Measurements from ENCODE around the gene THOC6.

The THOC6 gene

GRCh38 chr16:3019594-3020246 lies 4.1 kb upstream of the THOC6 start:
- H3K9me3 ChIP-seq (ENCODE audit: control insufficient read depth, low read length), result no peaks in the 10 kb centered on the region
- H3K9ac ChIP-seq (ENCODE audit: low read length), result peak overlapping the region; percentile 63
- no peaks in the 10 kb centered on the region for H3K36me3 ChIP-seq (ENCODE audit: control insufficient read depth, insufficient read depth, low read length, severe bottlenecking)
- peaks cover 23% of the 10 kb centered on the region for H3K4me1 ChIP-seq (ENCODE audit: control insufficient read depth, insufficient read depth, low read length)
- H3K27me3 ChIP-seq (replicated peaks; ENCODE audit: control insufficient read depth, insufficient read depth, low read length), result peaks cover 16% of the 10 kb centered on the region
- DNase-seq (ENCODE audit: low read depth), result no peak
- peak overlapping the region; percentile 96 for H3K4me3 ChIP-seq (ENCODE audit: low read length)

- Histone ChIP-seq H3K9me3 (ENCODE audit: control insufficient read depth, low read length) (no peaks in the 10 kb centered on the region), H3K4me1 (ENCODE audit: control insufficient read depth, insufficient read depth, low read length) (peaks cover 23% of the 10 kb centered on the region), H3K27me3 (replicated peaks; ENCODE audit: control insufficient read depth, insufficient read depth, low read length) (peaks cover 13% of the 10 kb centered on the region), H3K9ac (ENCODE audit: low read length) (peak within 1 kb of the TSS; percentile 100), H3K36me3 (ENCODE audit: control insufficient read depth, insufficient read depth, low read length, severe bottlenecking) (no peaks in the 10 kb centered on the region), H3K4me3 (ENCODE audit: low read length) (peak within 1 kb of the TSS; percentile 96)
- peak; percentile 95 for DNase-seq (ENCODE audit: low read depth)
Observed at GRCh38 chr16:3020247-3020603, 3.6 kb upstream of the THOC6 start, which contains the start of gene TNFRSF12A. TNFRSF12A (plus strand) TSS chr16:3020368; CDS start chr16:3020398, 30 bp downstream.

- peak; percentile 88 for DNase-seq (ENCODE audit: low read depth)
- Histone ChIP-seq H3K27me3 (replicated peaks; ENCODE audit: control insufficient read depth, insufficient read depth, low read length) (peaks cover 11% of the 10 kb centered on the region), H3K9ac (ENCODE audit: low read length) (peak overlapping the region; percentile 100), H3K4me1 (ENCODE audit: control insufficient read depth, insufficient read depth, low read length) (peaks cover 23% of the 10 kb centered on the region), H3K36me3 (ENCODE audit: control insufficient read depth, insufficient read depth, low read length, severe bottlenecking) (peaks cover 2% of the 10 kb centered on the region), H3K4me3 (ENCODE audit: low read length) (peak overlapping the region; percentile 96), H3K9me3 (ENCODE audit: control insufficient read depth, low read length) (no peaks in the 10 kb centered on the region)
Observed at GRCh38 chr16:3020604-3021448, 3.0 kb upstream of the THOC6 start.

- H3K36me3 ChIP-seq (ENCODE audit: control insufficient read depth, insufficient read depth, low read length, severe bottlenecking), result peaks cover 10% of the 10 kb centered on the region
- peaks cover 23% of the 10 kb centered on the region for H3K4me1 ChIP-seq (ENCODE audit: control insufficient read depth, insufficient read depth, low read length)
- DNase-seq (ENCODE audit: low read depth), result peak; percentile 90
- H3K9me3 ChIP-seq (ENCODE audit: control insufficient read depth, low read length), result no peaks in the 10 kb centered on the region
- peaks cover 11% of the 10 kb centered on the region for H3K27me3 ChIP-seq (replicated peaks; ENCODE audit: control insufficient read depth, insufficient read depth, low read length)
- H3K9ac ChIP-seq (ENCODE audit: low read length), result peak overlapping the region; percentile 100
- peak overlapping the region; percentile 96 for H3K4me3 ChIP-seq (ENCODE audit: low read length)
Observed at GRCh38 chr16:3021449-3022207, 2.2 kb upstream of the THOC6 start.

GRCh38 chr16:3022208-3022683 lies 1.6 kb upstream of the THOC6 start:
- peaks cover 7% of the 10 kb centered on the region for H3K27me3 ChIP-seq (replicated peaks; ENCODE audit: control insufficient read depth, insufficient read depth, low read length)
- no peaks in the 10 kb centered on the region for H3K9me3 ChIP-seq (ENCODE audit: control insufficient read depth, low read length)
- H3K4me1 ChIP-seq (ENCODE audit: control insufficient read depth, insufficient read depth, low read length), result peaks cover 23% of the 10 kb centered on the region
- H3K9ac ChIP-seq (ENCODE audit: low read length), result peak overlapping the region; percentile 100
- peaks cover 16% of the 10 kb centered on the region for H3K36me3 ChIP-seq (ENCODE audit: control insufficient read depth, insufficient read depth, low read length, severe bottlenecking)
- peak overlapping the region; percentile 96 for H3K4me3 ChIP-seq (ENCODE audit: low read length)
- DNase-seq (ENCODE audit: low read depth), result peak; percentile 97

GRCh38 chr16:3022684-3023414 lies 986 bp upstream of the THOC6 start:
- H3K9ac ChIP-seq (ENCODE audit: low read length), result peak overlapping the region; percentile 100
- H3K4me3 ChIP-seq (ENCODE audit: low read length), result peak overlapping the region; percentile 96
- DNase-seq (ENCODE audit: low read depth), result peak; percentile 33
- H3K27me3 ChIP-seq (replicated peaks; ENCODE audit: control insufficient read depth, insufficient read depth, low read length), result peaks cover 7% of the 10 kb centered on the region
- peaks cover 18% of the 10 kb centered on the region for H3K36me3 ChIP-seq (ENCODE audit: control insufficient read depth, insufficient read depth, low read length, severe bottlenecking)
- peaks cover 23% of the 10 kb centered on the region for H3K4me1 ChIP-seq (ENCODE audit: control insufficient read depth, insufficient read depth, low read length)
- no peaks in the 10 kb centered on the region for H3K9me3 ChIP-seq (ENCODE audit: control insufficient read depth, low read length)

- DNase-seq (ENCODE audit: low read depth), result peak; percentile 70
- Histone ChIP-seq H3K36me3 (ENCODE audit: control insufficient read depth, insufficient read depth, low read length, severe bottlenecking) (peaks cover 18% of the 10 kb centered on the region), H3K4me1 (ENCODE audit: control insufficient read depth, insufficient read depth, low read length) (peaks cover 23% of the 10 kb centered on the region), H3K9me3 (ENCODE audit: control insufficient read depth, low read length) (no peaks in the 10 kb centered on the region), H3K9ac (ENCODE audit: low read length) (peak overlapping the region; percentile 100), H3K27me3 (replicated peaks; ENCODE audit: control insufficient read depth, insufficient read depth, low read length) (peaks cover 4% of the 10 kb centered on the region), H3K4me3 (ENCODE audit: low read length) (peak overlapping the region; percentile 96)
Observed at GRCh38 chr16:3023415-3023668, 493 bp upstream of the THOC6 start.

GRCh38 chr16:3025032-3026002 lies 1.5 kb downstream of the THOC6 start:
- H3K4me3 ChIP-seq (ENCODE audit: low read length), result no peak overlapping the region
- H3K36me3 ChIP-seq (ENCODE audit: control insufficient read depth, insufficient read depth, low read length, severe bottlenecking), result peaks cover 18% of the 10 kb centered on the region
- H3K9me3 ChIP-seq (ENCODE audit: control insufficient read depth, low read length), result no peaks in the 10 kb centered on the region
- no peak for DNase-seq (ENCODE audit: low read depth)
- no peak overlapping the region for H3K9ac ChIP-seq (ENCODE audit: low read length)
- H3K27me3 ChIP-seq (replicated peaks; ENCODE audit: control insufficient read depth, insufficient read depth, low read length), result no peaks in the 10 kb centered on the region
- H3K4me1 ChIP-seq (ENCODE audit: control insufficient read depth, insufficient read depth, low read length), result peaks cover 27% of the 10 kb centered on the region

- no peak for DNase-seq (ENCODE audit: low read depth)
- H3K4me3 ChIP-seq (ENCODE audit: low read length), result no peak overlapping the region
- H3K27me3 ChIP-seq (replicated peaks; ENCODE audit: control insufficient read depth, insufficient read depth, low read length), result no peaks in the 10 kb centered on the region
- H3K9ac ChIP-seq (ENCODE audit: low read length), result no peak overlapping the region
- H3K9me3 ChIP-seq (ENCODE audit: control insufficient read depth, low read length), result no peaks in the 10 kb centered on the region
- H3K36me3 ChIP-seq (ENCODE audit: control insufficient read depth, insufficient read depth, low read length, severe bottlenecking), result peaks cover 18% of the 10 kb centered on the region
- H3K4me1 ChIP-seq (ENCODE audit: control insufficient read depth, insufficient read depth, low read length), result peaks cover 27% of the 10 kb centered on the region
Observed at GRCh38 chr16:3026003-3026378, 2.2 kb downstream of the THOC6 start.
